ENCODE results near the gene NEURL2.

- TF ChIP-seq POLR2A (IDR thresholded peaks at IDR 0.05) (no peak), EP300 (IDR thresholded peaks at IDR 0.05) (no peak)
- TF ChIP-seq, protein P1, sequence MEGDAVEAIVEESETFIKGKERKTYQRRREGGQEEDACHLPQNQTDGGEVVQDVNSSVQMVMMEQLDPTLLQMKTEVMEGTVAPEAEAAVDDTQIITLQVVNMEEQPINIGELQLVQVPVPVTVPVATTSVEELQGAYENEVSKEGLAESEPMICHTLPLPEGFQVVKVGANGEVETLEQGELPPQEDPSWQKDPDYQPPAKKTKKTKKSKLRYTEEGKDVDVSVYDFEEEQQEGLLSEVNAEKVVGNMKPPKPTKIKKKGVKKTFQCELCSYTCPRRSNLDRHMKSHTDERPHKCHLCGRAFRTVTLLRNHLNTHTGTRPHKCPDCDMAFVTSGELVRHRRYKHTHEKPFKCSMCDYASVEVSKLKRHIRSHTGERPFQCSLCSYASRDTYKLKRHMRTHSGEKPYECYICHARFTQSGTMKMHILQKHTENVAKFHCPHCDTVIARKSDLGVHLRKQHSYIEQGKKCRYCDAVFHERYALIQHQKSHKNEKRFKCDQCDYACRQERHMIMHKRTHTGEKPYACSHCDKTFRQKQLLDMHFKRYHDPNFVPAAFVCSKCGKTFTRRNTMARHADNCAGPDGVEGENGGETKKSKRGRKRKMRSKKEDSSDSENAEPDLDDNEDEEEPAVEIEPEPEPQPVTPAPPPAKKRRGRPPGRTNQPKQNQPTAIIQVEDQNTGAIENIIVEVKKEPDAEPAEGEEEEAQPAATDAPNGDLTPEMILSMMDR (IDR thresholded peaks at IDR 0.05) = no peak
These were observed 2.8 kb upstream of the NEURL2 start for GRCh38 chr20:45893831-45894230.

Measured in suprapubic skin (tissue), 3 donors.